Measurements from ENCODE around the gene LRRC7. TPM values are rescaled to one million over a fixed set of nuclear protein-coding genes. Genes with fewer than 3 reads are reported as not detected.
"Not testable (repeated sequence)": the region's sequence is repeated elsewhere in the genome, so short reads cannot be mapped to it uniquely, and the experiment has no call there.

LRRC7 gene
- total RNA-seq, 1 experiment from 2014 or later, result not detected

- DNase-seq (ENCODE audit: low read depth), result no peak
Measured at GRCh38 chr1:69697340-69697739, 129.6 kb downstream of the LRRC7 start.

- no peak for DNase-seq (ENCODE audit: low read depth)
Measured at GRCh38 chr1:69700770-69701169, 133.0 kb downstream of the LRRC7 start.

- no peak for DNase-seq (ENCODE audit: low read depth)
Measured at GRCh38 chr1:69702085-69702484, 134.4 kb downstream of the LRRC7 start.

- no peak for DNase-seq (ENCODE audit: low read depth)
Measured at GRCh38 chr1:69706473-69706872, 138.8 kb downstream of the LRRC7 start.

GRCh38 chr1:69707103-69707502, 139.4 kb downstream of the LRRC7 start:
- DNase-seq (ENCODE audit: low read depth), result no peak

- no peak for DNase-seq (ENCODE audit: low read depth)
Measured at GRCh38 chr1:69710484-69711189, 142.9 kb downstream of the LRRC7 start.

GRCh38 chr1:69711190-69711930, 143.6 kb downstream of the LRRC7 start:
- no peak for DNase-seq (ENCODE audit: low read depth)

- DNase-seq (ENCODE audit: low read depth), result not testable (repeated sequence)
Measured at GRCh38 chr1:69717834-69718233, 150.1 kb downstream of the LRRC7 start.

- no peak for DNase-seq (ENCODE audit: low read depth)
Measured at GRCh38 chr1:69728206-69728605, 160.5 kb downstream of the LRRC7 start.

- no peak for DNase-seq (ENCODE audit: low read depth)
Measured at GRCh38 chr1:69733061-69733460, 165.3 kb downstream of the LRRC7 start.

GRCh38 chr1:69737527-69738185, 169.9 kb downstream of the LRRC7 start:
- peak; percentile 20 for DNase-seq (ENCODE audit: low read depth)

- DNase-seq (ENCODE audit: low read depth), result no peak
Measured at GRCh38 chr1:69738458-69739250, 170.9 kb downstream of the LRRC7 start.

- no peak for DNase-seq (ENCODE audit: low read depth)
Measured at GRCh38 chr1:69739251-69739605, 171.5 kb downstream of the LRRC7 start.

GRCh38 chr1:69743146-69743545, 175.4 kb downstream of the LRRC7 start:
- DNase-seq (ENCODE audit: low read depth), result no peak

GRCh38 chr1:69744381-69744780, 176.7 kb downstream of the LRRC7 start:
- DNase-seq (ENCODE audit: low read depth), result no peak

GRCh38 chr1:69747207-69747606, 179.5 kb downstream of the LRRC7 start:
- DNase-seq (ENCODE audit: low read depth), result no peak

GRCh38 chr1:69750638-69751037, 182.9 kb downstream of the LRRC7 start:
- no peak for DNase-seq (ENCODE audit: low read depth)

- no peak for DNase-seq (ENCODE audit: low read depth)
Measured at GRCh38 chr1:69752831-69753230, 185.1 kb downstream of the LRRC7 start.

GRCh38 chr1:69754521-69754920, 186.8 kb downstream of the LRRC7 start:
- no peak for DNase-seq (ENCODE audit: low read depth)

- no peak for DNase-seq (ENCODE audit: low read depth)
Measured at GRCh38 chr1:69755647-69756046, 187.9 kb downstream of the LRRC7 start.

- DNase-seq (ENCODE audit: low read depth), result no peak
Measured at GRCh38 chr1:69765951-69766350, 198.2 kb downstream of the LRRC7 start.
